ENCODE data around the gene C16orf87.
"Not testable (repeated sequence)": the region's sequence is repeated elsewhere in the genome, so short reads cannot be mapped to it uniquely, and the experiment has no call there.

DNA sequence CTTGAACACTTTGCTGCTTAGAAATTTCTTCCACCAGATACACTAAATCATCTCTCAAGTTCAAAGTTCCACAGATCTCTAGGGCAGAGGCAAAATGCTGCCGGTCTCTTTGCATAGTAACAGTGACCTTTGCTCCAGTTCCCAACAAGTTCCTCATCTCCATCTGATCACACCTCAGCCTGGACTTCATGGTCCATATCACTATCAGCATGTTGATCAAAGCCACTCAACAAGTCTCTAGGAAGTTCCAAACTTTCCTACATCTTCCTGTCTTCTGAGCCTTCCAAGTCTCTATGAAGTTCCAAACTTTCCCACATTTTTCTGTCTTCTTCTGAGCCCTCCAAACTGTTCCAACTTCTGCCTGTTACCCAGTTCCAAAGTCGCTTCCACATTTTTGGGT lies 37.9 kb upstream of the C16orf87 start:
- TF ChIP-seq ZNF416 (CRISPR knock-in tag; IDR thresholded peaks at IDR 0.05); NR3C1 (CRISPR knock-in tag; conservative IDR thresholded peaks at IDR 0.05; ENCODE audit: low read depth); CREM (CRISPR knock-in tag; IDR thresholded peaks at IDR 0.05); ZNF317 (CRISPR knock-in tag; IDR thresholded peaks at IDR 0.05; ENCODE audit: borderline replicate concordance, low read depth); ATF1 (CRISPR knock-in tag; IDR thresholded peaks at IDR 0.05); ELF4 (CRISPR knock-in tag; IDR thresholded peaks at IDR 0.05; ENCODE audit: low read depth); NR2C2 (CRISPR knock-in tag; IDR thresholded peaks at IDR 0.05); NFE2L1 (CRISPR knock-in tag; IDR thresholded peaks at IDR 0.05); CREB1 (CRISPR knock-in tag; IDR thresholded peaks at IDR 0.05): not testable (repeated sequence)
- TF ChIP-seq, protein P1, sequence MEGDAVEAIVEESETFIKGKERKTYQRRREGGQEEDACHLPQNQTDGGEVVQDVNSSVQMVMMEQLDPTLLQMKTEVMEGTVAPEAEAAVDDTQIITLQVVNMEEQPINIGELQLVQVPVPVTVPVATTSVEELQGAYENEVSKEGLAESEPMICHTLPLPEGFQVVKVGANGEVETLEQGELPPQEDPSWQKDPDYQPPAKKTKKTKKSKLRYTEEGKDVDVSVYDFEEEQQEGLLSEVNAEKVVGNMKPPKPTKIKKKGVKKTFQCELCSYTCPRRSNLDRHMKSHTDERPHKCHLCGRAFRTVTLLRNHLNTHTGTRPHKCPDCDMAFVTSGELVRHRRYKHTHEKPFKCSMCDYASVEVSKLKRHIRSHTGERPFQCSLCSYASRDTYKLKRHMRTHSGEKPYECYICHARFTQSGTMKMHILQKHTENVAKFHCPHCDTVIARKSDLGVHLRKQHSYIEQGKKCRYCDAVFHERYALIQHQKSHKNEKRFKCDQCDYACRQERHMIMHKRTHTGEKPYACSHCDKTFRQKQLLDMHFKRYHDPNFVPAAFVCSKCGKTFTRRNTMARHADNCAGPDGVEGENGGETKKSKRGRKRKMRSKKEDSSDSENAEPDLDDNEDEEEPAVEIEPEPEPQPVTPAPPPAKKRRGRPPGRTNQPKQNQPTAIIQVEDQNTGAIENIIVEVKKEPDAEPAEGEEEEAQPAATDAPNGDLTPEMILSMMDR (IDR thresholded peaks at IDR 0.05), result not testable (repeated sequence)
- TF ChIP-seq, protein P2, sequence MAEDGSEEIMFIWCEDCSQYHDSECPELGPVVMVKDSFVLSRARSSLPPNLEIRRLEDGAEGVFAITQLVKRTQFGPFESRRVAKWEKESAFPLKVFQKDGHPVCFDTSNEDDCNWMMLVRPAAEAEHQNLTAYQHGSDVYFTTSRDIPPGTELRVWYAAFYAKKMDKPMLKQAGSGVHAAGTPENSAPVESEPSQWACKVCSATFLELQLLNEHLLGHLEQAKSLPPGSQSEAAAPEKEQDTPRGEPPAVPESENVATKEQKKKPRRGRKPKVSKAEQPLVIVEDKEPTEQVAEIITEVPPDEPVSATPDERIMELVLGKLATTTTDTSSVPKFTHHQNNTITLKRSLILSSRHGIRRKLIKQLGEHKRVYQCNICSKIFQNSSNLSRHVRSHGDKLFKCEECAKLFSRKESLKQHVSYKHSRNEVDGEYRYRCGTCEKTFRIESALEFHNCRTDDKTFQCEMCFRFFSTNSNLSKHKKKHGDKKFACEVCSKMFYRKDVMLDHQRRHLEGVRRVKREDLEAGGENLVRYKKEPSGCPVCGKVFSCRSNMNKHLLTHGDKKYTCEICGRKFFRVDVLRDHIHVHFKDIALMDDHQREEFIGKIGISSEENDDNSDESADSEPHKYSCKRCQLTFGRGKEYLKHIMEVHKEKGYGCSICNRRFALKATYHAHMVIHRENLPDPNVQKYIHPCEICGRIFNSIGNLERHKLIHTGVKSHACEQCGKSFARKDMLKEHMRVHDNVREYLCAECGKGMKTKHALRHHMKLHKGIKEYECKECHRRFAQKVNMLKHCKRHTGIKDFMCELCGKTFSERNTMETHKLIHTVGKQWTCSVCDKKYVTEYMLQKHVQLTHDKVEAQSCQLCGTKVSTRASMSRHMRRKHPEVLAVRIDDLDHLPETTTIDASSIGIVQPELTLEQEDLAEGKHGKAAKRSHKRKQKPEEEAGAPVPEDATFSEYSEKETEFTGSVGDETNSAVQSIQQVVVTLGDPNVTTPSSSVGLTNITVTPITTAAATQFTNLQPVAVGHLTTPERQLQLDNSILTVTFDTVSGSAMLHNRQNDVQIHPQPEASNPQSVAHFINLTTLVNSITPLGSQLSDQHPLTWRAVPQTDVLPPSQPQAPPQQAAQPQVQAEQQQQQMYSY (CRISPR knock-in tag; IDR thresholded peaks at IDR 0.05), result not testable (repeated sequence)
- TF ChIP-seq, protein P3, sequence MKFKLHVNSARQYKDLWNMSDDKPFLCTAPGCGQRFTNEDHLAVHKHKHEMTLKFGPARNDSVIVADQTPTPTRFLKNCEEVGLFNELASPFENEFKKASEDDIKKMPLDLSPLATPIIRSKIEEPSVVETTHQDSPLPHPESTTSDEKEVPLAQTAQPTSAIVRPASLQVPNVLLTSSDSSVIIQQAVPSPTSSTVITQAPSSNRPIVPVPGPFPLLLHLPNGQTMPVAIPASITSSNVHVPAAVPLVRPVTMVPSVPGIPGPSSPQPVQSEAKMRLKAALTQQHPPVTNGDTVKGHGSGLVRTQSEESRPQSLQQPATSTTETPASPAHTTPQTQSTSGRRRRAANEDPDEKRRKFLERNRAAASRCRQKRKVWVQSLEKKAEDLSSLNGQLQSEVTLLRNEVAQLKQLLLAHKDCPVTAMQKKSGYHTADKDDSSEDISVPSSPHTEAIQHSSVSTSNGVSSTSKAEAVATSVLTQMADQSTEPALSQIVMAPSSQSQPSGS (CRISPR knock-in tag; IDR thresholded peaks at IDR 0.05; ENCODE audit: borderline replicate concordance, low read depth), result not testable (repeated sequence)
